Activated CD8-positive, alpha-beta memory T cell treated with anti-CD3 and anti-CD28 coated beads, Interleukin-2, amount 50 U/mL, for 24 hours (primary cell): Measurements from ENCODE around the gene SCN8A.
"Not testable (repeated sequence)": the region's sequence is repeated elsewhere in the genome, so short reads cannot be mapped to it uniquely, and the experiment has no call there.

Experiments
- DNase-seq: peaks from one replicate; pipeline ENCODE4 v3.0.0-alpha.2; 2020; ENCODE audit errors: extremely low read depth

SCN8A gene

DNA sequence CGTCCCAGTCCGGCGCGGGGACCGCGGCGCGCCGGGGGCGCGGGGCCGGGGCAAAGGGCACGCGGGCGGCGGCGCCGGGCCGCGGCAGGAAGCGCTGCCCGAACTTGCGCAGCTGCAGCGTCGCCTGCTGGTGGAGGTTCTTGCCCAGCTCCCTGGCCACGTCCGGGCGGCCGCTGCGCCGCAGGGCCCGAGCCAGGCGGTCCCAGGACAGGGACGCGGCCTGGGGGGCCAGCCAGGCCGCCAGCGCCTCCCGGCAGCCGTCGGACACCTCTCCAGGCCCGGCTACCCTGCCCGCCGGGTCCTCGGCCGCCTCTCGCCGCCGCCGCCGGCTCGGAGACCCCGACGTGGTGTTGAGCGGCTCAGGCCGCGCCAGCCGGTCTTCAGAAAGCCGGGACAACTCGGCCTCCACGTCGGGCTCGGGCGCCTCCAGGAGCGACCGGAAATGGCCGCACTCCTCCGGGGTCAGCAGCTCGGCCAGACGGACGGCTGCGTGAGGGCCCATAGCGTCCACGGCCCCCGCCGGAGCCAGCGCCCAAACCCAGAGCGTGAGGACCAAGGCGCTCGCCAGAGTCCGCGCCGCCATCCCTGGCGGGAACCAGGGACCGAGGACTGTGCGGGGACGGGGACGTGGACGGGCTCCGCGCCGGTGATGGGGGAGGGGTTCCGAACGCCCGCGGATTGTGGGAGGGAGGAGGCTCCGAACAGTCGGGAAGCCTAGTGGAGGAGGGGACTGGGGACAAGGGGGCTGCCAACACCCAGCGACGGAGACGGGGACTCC, 223.5 kb downstream of the SCN8A start:
- no peak for DNase-seq

DNA sequence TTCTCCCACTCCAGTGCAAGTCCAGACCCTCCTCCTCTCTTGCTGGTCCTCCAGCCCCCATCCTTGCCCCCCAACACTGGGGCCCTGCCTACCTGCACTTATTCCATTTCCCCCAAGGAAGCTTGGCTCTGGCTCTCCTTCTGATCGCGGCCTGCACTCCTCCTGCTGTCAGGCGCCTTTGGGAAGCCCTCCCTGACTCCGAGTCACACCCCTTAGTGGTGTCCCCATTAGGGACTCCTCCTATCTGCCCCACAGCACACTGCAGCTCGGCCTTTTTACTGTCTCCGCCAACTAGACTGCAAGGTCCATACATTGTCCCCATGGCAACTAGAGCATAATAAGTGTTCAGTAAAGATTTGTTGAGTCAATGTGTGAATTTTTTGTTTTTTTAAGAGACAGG, 224.5 kb downstream of the SCN8A start:
- no peak for DNase-seq

DNA sequence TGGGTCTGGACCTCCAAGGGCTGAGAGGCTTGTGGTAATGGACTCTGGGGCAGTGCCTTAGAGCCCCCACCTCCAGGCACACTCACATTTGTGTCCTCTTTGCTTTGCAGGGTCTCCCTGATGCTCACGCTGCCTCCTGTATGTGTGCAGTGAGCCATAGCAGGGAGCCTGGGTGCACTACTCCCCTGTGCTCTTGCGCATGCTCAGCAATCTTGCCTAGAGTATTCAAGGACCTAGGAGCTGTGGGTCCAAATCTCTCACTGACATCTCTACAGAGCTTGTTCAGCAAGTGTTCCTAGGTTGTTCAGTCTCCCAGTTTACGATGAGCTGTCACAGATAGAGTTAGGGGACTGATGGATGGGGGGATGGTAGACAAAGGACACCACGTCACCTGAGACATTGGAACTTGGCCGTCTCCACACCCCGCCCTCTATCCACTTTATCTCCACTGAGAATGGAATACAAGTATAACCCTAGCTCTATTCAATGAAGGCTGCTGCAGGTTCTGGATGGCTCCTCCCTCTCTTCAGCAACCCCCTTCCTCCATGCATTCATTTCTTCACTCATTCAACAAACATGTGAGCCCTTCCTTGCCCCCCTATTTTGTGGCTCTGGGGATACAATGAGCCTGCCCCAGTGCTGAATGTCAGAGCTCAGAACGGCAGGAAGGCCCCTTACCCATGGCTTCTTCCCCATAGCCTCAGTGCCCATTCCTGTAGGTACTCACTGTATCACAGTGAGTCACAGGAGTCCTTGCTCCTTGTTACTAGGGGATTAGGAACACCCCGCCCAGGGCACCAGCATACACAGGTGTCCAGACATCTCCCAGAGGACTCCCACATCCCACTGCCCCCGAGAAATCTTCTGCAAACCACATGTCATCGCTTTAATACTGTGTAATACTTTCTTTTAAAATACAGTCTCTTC, 226.3 kb downstream of the SCN8A start:
- DNase-seq, result no peak

DNA sequence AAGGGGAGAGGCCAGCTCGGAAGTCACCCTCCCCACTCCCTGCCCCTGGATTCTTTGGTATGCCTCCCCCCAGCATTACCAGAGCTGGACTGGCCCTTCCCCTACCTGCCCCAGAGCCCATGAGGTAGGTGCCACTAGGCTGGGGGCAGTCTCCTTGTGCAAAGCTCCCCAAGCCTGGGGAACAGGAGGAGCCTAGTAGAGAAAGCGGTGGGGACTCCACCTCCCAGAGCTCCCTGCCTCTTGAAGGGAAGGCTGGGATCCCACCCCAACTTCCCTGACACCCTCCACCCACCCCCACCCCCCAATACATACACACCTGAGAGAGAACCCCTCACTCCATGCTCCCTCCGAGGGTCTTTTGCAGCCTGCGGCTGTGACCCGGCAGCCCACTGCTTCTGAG, 227.1 kb downstream of the SCN8A start:
- DNase-seq, result no peak

DNA sequence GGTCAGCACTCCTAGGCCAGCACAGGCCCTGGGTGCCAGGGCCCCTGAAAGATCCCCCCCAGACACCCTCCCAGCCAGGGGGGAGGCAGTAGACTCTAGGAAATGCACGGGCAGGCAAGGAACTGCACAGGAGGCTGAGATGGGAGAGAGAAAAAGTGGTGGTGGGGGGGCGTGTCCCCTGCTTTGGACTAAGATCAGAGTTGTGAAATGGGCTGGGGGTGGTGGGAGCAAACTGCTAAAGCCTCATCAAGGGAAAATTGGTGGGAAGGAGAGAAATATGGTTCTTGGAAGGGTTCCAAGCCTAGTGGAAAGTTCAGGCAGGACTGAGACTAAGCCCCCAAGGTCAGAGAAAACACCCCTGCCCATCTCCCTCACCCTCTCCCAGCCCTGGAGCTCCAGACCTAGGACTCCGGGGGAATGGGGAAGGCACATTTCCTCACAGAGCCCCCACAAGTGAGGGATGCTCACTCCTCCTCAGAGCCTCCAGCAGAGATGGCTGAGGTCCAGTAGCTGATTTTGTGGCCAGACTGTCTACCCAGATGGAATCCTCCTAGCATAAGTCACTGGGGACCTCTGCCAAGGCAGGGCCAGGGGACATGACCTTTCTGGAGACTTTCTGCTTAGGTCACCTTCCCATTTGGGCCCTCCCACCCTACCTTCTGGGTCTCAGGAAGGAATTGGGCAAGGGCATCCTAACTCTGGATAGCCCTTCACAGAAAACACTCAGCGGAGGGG, 227.7 kb downstream of the SCN8A start:
- no peak for DNase-seq

DNA sequence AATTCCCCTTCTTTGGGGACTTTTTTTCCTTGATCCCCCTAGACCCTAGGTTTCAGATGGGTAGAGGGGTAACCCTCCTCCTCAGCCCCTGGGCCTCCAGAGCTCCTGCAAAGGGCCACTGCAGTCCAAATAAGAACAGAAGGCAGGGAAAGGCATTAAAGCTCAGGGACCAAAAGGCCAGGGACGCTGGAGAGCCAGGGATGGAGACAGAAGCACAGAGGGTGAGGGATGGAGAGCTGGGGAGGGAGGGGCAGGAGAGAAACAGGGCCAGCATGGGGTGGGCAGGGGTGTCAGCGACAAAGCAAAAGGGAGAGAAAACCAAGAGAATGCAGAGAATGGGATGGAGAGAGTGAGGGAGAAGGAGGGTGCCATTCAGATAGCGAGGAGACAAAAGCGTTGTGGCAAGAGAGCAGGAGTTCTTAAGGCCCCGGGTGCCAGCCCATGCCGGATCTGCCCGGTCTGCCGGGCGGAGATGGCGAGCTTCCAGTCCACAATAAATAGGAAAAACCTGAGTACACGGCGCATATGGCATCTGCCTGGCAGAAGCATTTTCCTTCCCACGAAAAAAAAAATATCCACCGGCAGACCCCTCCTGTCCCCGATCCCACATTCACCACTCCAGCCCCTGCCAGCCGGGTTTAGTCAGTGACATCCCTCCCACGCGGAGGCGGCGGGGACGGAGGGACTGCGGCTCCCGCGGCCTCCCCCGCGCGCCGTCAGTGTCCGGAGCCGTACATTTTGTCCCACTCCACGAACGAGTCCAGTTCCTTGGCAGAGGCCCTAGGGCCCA, 228.9 kb downstream of the SCN8A start:
- no peak for DNase-seq

DNA sequence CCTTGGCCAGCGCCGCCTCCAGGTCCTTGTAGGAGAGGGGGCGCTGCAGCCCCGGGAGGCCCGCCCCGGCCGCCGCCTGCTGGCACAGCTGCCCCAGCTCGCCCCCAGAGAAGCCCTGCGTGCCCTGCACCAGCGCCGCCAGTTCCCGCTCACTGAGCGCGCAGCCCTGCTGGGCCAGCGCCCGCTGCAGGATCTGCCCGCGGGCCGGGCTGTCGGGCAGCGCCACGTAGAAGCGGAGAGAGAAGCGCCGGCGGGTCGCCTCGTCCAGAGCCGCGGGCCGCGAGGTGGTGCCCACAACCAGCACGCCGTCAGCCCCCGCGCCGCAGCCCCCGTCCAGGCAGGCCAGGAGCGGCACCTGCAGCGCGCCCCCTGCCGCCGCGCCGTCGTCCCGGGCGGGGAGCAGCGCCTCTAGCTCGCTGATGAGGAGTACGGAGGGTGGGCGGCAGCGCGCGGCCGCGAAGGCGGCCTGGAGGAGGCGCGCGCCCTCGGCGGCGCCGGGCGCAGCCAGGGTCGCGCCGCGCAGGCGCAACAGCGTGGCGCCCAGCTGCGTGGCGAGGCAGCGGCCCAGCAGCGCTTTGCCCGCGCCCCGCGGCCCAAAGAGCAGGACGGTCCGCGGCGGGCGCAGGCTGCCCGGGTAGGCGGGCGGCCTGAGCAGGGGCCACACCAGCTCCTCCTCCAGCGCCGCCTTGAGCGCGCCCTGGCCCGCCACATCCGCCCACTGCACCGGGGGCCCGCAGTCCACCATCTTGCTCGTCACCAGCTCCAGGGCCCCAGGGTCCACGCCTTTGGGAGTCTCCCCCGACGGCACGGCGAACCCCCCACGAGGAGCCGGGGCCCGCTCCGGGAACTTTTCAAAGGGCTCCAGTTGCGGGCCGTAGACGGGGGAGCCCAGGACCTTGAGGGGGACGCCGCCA, 229.8 kb downstream of the SCN8A start:
- no peak for DNase-seq

DNA sequence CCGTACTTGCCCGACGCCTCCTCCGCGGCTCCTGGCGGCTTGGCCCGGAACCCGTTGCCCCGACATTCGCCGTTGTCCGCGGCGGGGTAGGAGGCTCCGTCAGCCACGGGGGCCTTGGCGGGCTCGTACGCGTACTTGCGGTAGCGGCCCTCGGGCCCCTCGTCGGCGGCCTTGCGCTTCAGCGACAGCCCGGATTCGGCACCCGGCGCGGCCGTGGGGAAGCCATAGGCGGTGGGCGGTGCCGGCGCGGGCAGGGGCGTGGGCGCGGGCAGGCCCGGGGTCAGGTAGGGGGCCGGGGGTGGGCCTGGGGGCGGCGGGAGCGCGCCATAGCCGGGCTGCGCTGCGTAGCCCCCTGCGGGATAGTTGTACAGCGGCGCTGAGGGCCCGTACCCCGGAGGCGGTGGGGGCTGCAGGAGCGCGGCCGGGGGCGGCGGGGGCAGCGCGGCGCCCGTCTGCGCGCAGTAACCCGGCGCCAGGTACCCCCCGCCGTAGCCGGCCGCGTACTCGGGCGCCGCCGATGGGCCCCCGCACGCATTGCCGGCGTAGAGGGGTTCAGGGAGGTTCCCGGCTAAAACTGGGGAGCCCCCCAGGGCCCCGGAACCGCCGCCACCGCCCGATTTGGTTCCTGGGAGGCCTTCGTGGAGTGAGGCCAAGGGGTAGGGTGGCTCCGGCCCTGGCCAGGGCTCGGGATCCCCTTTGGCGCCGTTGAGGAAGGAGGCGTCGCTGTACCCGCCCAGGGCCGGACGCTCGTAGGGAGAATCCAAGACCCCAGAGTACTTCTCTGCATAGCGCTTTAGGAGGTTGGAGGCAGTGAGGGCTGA, 230.6 kb downstream of the SCN8A start:
- DNase-seq, result no peak

DNA sequence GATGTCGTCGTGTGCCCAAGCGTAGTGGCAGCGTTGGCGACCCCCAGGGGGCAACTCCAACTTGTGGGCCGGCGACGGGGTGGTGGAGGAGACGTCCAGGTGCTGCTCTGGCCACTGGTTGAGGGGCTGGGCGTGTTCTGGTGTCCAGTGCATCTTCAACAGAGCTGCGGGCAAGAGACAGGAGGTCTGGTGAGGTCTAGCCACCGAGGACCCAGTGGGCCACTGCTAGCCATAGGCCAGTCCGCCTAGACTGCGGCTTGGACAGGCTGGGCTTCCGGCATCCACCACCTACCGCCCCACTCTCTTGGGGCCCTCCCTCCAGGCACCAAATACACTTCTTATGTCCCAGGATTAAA, 231.2 kb downstream of the SCN8A start:
- DNase-seq, result no peak

DNA sequence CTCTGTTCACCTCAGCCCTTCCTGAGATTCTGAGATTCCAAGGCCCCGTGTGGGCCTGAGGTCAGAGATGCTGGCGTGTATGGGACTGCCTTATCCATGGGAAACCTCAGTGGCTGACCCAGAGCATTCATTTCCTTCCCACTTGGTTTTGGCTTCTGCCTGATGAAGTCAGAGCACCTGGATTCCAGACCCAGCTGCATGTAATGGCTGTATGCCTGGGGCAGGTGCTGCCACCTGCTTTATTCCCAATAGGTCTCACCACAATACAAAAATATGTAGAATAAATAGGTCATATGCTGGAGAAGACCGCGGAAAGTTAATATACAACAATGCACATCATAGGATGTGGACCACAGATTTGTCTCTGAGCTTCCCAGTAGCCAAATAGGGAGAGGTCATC, 231.9 kb downstream of the SCN8A start:
- DNase-seq, result no peak

DNA sequence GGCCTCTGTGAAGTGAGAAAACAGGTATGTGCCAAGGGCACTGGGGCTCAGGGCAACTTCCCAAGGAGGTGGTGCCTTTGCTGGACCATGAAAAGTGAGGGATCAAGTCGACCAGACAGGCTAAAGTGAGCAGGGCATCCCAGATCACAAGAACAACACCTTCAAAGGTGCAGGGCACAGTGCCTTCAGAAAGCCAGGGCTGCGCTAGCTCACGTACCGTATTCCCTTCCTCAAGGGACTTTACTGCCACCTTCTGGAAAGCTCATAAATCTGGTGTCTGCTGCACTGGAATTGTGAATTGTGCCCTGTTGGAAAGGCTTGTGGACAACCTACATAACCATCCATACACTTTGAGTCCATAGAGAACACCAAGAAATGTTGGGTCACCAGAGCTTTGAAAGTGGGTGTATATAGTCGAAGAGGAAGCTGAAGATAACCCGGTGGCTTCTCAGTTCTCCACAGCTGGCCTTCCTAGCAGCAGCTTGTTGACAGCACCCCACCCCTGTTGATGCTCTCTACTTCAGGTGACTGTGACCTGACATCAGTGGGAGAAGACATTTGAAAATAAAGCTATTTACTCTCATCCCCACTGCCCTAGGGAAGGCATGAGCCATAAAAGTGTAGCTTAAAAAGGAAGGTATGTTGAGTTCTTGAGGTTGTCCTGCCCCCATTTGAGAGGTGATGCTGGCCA, 233.0 kb downstream of the SCN8A start:
- DNase-seq, result no peak

DNA sequence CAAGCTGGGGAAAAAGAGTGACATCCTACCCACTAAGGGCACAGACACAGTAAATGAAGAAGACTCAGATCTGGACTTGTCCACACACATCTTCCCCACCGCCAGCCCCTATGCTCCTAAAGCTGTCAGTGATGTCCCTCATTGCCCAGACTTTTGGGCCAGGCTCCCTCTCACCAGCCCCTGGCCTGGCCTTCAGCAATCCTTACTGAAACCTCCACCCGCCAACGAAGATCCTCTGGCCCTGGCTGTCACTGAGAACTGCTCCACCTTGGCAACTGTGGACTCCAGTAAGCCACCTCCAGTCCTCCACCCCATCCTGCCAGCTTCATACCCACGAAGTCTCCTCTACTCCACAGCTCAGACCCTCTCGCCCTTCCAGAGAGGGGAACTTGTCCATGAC, 234.2 kb downstream of the SCN8A start:
- no peak for DNase-seq

DNA sequence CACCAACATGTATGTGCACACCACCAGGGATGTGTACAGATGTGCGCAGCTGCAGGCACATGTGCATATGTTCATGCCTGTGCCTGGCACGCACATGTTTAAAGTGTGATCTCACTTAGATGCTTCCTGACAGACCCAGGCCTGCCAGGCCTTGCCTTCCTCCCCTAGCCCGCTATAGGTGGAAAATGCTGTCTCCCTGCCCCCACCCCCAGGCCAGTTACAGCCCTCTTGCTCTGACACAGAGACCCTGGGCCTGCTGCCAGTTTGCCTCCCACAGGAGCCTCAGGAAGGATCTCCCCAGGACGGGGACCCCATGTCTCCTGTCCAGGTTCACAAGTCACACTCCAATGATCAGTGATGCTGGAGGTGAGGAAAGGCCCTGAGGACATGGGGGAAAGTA, 235.8 kb downstream of the SCN8A start:
- no peak for DNase-seq

DNA sequence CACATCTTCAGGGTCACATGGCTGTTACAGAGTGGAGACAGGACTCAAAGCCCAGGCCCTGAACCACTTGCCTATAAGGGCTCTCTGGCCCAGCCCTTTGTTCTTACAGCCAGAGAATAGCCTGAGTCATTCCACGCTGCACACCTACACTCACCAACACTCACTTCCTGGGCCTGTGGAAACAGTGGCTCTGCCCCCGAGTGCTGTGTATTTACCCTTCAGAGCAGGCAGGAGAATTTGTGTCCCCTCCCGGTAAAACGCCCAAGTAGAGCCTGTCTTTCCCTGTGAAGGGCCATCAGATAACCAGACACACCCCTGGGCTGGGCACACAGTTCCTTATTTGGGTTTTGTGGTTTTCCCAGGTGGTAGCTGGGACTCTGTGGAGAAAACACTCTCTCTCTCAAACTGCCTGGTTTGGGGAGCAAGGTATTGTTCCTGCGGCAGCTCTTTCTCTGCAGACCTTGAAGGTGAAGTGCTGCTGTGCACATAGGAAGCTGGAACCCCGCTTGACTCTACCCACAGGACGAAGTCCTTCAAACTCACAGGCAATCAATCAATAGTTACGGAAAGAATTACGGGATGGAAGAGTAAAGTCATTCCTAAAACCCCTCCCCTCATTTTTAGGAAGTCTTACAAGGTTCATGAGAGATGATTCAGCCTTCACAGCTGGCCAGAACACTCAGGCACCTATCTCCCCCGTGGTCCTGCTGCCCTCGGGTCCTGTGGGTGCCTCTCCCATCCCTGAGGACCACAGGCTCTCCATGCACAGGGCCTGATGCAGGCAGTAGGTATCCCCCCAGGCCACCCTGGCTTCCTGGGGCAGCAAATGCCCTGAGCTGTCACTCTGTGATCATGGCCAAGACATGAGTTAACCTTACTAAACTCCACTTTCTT, 237.1 kb downstream of the SCN8A start:
- DNase-seq, result no peak

DNA sequence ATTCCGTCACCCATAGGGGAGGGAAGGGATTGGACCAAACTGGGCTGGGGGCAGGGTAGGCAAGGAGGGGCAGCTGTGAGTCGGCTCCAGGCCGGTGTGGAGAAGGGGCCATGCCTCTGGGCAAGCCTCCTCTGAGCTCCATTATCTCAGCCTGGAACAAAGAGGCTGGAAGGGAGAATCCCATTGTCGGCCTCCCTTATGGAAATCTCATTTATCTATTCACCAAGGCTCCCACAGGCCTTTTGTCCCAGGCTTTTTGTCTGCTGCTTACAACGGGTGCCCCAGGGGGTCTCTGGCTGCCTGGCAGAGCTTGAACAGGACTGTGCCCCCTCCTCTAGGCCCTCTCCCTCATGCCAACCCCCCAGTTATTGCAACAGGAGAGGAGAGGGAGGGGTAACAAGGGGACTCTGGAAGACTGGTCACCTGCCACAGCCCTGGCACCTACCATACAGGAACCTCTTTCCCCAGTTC, 238.0 kb downstream of the SCN8A start:
- DNase-seq, result no peak

DNA sequence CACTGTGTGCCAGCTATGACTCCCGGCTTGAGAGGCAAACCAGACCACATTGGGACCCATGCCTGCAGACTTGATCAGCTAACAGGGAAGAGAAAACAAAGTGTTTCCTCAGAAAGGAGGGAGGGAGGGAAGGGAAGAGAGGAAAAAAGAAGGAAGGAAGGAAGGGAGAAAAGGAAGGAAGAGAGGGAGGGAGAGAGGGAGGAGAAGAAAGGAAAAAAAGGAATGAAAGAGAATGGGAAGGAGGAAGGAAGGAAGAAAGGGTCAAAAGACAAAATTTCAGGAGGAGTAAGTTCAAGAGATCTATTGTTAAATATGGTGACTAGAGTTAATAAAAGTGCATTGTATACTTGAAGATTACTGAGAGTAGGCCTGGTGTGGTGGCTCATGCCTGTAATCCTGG, 238.6 kb downstream of the SCN8A start:
- no peak for DNase-seq

DNA sequence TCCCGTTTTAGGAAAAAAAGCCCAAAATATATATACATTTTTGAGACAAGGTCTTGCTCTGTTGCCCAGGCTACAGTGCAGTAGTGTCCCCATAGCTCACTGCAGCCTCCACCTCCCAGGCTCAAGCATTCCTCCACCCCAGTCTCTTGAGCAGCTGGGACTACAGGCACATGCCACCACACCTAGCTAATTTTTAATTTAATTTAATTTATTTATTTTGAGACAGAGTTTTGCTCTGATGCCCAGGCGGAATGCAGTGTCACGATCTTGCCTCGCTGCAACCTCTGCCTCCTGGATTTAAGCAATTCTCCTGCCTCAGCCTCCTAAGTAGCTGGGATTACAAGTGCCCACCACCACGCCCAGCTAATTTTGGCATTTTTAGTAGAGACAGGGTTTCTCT, 240.8 kb downstream of the SCN8A start:
- DNase-seq, result not testable (repeated sequence)
